NCI-H128 (cell line): Measurements from ENCODE around the gene ATAD3A.
"Not testable (repeated sequence)": the region's sequence is repeated elsewhere in the genome, so short reads cannot be mapped to it uniquely, and the experiment has no call there.

Experiments
- DNase-seq: peaks from one replicate; lab custom pipeline; 2025; ENCODE audit not compliant: unreplicated experiment; lab: John Stamatoyannopoulos, UW

Gene ATAD3A

DNA sequence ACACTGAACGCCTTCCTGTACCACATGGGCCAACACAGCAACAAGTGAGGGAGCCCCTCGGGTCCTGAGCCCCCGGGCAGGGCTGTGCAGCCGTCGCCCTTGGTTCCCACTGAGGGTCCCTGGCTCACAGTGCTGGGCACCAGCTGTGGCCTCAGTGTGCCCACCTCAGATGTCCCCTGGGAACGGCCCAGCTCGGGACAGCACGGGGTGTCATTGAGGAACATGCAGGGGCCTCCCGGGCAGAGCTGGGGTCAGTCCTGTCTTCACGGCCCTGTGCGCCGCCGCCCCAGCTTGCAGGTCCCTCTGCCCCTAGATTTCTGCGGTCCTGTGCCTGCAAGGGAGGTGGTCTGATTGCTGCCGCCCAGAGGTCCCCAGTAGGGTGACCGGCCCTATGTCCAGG is 22.7 kb upstream of the ATAD3A start:
- DNase-seq = no peak

- DNase-seq = no peak
Observed at GRCh38 chr1:1489861-1490260, 22.1 kb upstream of the ATAD3A start.

GRCh38 chr1:1490633-1491230 is 21.2 kb upstream of the ATAD3A start:
- no peak for DNase-seq

DNA sequence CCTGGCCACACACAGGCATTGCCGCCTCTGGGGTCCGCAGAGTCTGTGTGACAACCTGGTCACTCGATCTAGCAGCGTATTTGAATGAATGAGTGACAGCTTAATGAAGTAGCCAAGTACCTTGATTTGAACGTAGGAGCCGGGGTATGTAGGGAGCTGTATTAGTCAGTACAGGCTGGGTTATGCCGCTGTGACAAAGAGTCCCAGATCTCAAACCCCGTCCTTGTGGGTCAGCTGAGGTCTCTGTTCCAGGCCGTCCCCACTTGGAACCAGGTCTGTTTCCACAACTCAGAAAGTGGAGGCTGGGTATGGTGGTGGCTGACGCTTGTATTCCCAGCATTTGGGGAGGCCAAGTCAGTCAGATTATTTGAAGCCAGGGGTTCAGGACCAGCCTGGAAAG is 20.4 kb upstream of the ATAD3A start:
- no peak for DNase-seq

DNA sequence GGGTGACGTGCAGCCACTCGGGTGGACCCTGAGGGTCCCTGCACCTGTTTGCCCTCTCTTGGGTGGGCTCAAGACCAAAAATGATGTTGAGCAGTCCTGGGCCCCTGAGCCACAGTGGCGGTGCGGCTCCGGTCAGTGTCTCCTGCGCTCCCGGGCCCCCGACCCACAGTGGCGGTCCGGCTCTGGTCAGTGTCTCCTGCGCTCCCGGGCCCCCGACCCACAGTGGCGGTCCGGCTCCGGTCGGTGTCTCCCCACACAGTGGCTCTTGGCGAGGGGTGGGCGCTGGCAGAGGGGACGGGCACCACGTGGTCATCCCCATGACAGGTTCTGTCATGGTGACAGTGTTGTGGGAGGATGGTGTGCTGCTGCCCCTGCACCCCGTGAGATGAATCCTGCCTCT is 17.7 kb upstream of the ATAD3A start:
- not testable (repeated sequence) for DNase-seq

DNA sequence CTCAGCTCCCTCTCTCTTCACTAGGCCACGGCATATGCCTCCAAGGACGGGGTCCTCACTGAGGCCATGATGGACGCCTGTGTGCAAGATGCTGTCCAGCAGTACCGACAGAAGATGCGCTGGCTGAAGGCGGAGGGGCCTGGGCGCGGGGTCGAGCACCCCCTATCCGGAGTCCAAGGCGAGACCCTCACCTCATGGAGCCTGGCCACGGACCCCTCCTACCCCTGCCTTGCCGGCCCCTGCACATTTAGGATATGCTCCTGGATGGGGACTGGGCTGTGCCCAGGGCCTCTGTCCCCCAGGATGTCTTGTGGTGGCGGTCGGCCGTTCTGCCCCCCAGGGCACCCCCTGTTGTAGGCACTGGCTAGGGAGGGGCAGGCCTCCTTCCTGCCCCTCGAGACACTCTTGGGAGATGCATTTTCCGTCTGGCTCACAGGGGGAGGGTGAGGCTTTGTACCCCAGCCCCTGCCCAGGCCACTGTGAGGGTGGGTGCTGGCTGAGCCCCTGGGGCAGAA is 16.4 kb upstream of the ATAD3A start:
- DNase-seq = not testable (repeated sequence)

DNA sequence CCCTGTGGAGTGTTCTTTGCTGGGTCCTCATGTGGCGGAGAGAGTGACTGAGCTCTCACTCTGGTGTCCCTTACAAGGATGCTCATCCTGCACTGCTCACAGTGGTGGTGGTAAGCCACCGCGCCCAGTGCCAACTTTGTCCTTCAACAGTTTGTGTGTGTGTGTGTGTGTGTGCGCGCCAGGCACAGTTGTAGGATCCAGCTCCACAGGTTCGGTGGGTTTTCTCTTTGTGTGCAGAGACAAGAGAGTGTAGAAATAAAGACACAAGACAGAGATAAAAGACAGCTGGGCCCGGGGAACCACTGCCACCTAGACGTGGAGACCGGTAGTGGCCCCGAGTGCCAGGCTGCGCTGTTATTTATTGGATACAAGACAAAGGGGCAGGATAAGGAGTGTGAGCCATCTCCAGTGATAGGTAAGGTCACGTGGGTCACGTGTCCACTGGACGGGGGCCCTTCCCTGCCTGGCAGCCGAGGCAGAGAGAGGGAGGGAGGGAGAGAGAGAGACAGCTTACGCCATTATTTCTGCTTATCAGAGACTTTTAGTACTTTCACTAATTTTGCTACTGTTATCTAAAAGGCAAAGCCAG is 7.1 kb upstream of the ATAD3A start:
- DNase-seq = peak; percentile 65

DNA sequence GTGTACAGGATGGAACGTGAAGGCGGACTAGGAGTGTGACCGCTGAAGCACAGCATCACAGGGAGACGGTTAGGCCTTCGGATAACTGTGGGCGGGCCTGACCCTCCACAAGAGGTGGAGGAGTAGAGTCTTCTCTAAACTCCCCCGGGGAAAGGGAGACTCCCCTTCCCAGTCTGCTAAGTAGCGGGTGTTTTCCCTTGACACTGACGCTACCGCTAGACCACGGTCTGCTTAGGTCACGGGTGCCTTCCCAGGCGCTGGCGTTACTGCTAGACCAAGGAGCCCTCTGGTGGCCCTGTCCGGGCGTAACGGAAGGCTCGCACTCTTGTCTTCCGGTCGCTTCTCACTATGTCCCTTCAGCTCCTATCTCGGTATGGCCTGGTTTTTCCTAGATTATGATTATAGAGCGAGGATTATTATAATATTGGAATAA is 6.6 kb upstream of the ATAD3A start:
- DNase-seq = not testable (repeated sequence)

DNA sequence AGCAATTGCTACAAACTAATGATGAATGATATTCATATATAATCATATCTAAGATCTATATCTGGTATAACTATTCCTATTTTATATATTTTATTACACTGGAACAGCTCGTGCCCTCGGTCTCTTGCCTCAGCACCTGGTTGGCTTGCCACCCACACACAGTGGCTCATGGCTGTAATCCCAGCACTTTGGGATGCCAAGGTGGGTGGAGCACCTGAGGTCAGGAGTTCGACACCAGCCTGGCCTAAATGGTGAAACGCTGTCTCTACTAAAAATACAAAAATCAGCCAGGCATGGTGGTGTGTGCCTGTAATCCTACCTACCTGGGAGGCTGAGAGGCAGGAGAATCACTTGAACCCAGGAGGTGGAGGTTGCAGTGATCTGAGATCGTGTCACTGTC is 6.2 kb upstream of the ATAD3A start:
- DNase-seq = not testable (repeated sequence)

- DNase-seq = no peak
Observed at GRCh38 chr1:1507305-1507704, 4.7 kb upstream of the ATAD3A start.

GRCh38 chr1:1508775-1509464 is 3.0 kb upstream of the ATAD3A start:
- not testable (repeated sequence) for DNase-seq

DNA sequence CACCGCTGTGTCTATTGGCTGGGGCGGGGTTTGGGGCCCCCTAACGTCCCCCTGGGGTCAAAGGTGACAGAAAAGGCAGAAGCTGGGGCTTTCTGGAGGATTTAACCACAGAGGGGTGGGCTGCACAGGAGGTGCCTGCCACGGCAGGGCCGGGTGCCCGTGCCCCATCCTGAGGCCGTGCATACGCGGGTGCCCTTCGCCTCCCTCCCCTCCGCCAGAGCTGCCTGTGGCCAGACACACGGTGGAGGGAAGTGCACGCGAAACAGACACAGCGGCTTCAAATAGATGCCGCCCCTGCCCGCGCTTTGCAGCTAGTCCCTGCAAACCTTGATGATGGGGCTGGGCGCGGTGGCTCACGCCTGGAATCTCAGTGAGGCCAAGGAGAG is 2.5 kb upstream of the ATAD3A start:
- DNase-seq = not testable (repeated sequence)

GRCh38 chr1:1510912-1511532 is 940 bp upstream of the ATAD3A start:
- DNase-seq = no peak

- DNase-seq = not testable (repeated sequence)
Observed at GRCh38 chr1:1512425-1512824, 463 bp downstream of the ATAD3A start.

- DNase-seq = not testable (repeated sequence)
Observed at GRCh38 chr1:1513675-1514074, 1.7 kb downstream of the ATAD3A start.

DNA sequence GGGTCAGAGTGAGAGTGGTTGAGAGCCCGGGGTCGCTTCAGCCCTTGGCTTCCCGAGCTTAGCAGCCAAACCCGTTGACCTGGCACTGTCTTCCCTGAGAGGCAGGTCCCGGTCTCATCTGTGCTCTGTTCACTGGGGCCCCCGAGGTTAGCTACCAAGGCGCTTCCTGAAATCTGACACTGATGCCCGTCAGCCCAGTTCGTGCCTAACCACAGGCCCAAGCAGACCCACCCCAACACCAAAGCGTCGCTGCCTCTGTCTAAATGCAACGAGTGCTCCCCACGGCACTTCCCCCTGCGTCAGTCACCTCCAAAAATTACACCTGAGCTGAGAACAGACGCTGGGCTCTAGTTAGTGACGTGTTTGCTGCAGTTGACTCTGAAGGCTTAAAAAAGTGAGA is 2.4 kb downstream of the ATAD3A start:
- DNase-seq = not testable (repeated sequence)

- DNase-seq = not testable (repeated sequence)
Observed at GRCh38 chr1:1516923-1517322, 5.0 kb downstream of the ATAD3A start.

GRCh38 chr1:1517973-1518620 is 6.1 kb downstream of the ATAD3A start:
- no peak for DNase-seq

- DNase-seq = not testable (repeated sequence)
Observed at GRCh38 chr1:1518621-1519007, 6.7 kb downstream of the ATAD3A start.

- not testable (repeated sequence) for DNase-seq
Observed at GRCh38 chr1:1519805-1520505, 8.0 kb downstream of the ATAD3A start.

DNA sequence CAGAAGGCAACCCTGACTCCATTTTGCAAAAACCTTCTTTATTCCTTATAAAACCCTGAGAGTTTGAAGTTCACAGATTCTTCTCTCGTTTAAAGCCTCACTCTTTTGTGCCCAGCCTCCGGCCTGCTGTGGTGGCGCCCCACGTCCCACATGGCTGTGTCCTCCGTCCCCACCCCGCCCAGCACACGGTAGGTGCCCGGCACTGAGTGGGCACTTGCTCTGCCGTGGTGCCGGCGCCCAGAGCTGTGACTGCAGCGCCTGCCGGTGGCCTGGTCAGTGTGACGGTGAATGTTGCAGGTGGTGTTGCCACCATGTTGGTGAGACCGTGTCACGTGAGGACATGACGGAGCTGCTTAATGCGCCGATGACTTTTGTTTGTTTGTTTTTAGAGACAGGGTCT is 9.4 kb downstream of the ATAD3A start:
- no peak for DNase-seq
